Effector memory CD4-positive, alpha-beta T cell (primary cell): Measurements from ENCODE around the gene SLC12A1.

Source experiments
- DNase-seq, 3 donors: peaks; one replicate each; pipeline ENCODE4 v3.0.0-alpha.2; 2020
- H3K27ac ChIP-seq: 2 replicates; pipeline ENCODE4 v1.7.0; 2013; ENCODE audit warnings: mild to moderate bottlenecking, low read length, moderate library complexity; ENCODE audit not compliant: insufficient read depth, poor library complexity, severe bottlenecking
- H3K27me3 ChIP-seq: replicated peaks from 2 replicates; pipeline ENCODE4 v1.7.0; 2013; ENCODE audit warnings: mild to moderate bottlenecking, low read length; ENCODE audit not compliant: insufficient read depth, control insufficient read depth, poor library complexity, severe bottlenecking
- H3K36me3 ChIP-seq: 2 replicates; pipeline ENCODE4 v1.7.0; 2013; ENCODE audit warnings: mild to moderate bottlenecking, low read length, moderate library complexity; ENCODE audit not compliant: control insufficient read depth, insufficient read depth
- H3K4me1 ChIP-seq: 2 replicates; pipeline ENCODE4 v1.7.0; 2013; ENCODE audit warnings: low read length, mild to moderate bottlenecking; ENCODE audit not compliant: control insufficient read depth, insufficient read depth, poor library complexity, severe bottlenecking
- H3K4me3 ChIP-seq: 2 replicates; pipeline ENCODE4 v1.7.0; 2013; ENCODE audit warnings: low read length, low read depth, mild to moderate bottlenecking; ENCODE audit not compliant: insufficient read depth, poor library complexity, severe bottlenecking
- H3K9me3 ChIP-seq: 2 replicates; pipeline ENCODE4 v1.7.0; 2013; ENCODE audit warnings: mild to moderate bottlenecking, low read length, moderate library complexity; ENCODE audit not compliant: control insufficient read depth

SLC12A1 gene

GRCh38 chr15:48267766-48268165 is 61.7 kb downstream of the SLC12A1 start:
- Histone ChIP-seq H3K36me3 (no peaks in the 10 kb centered on the region), H3K9me3 (no peaks in the 10 kb centered on the region), H3K4me3 (no peak overlapping the region), H3K27ac (no peak overlapping the region), H3K27me3 (no peaks in the 10 kb centered on the region), H3K4me1 (no peaks in the 10 kb centered on the region)
- no peak for DNase-seq

- Histone ChIP-seq H3K27ac (no peak overlapping the region), H3K27me3 (no peaks in the 10 kb centered on the region), H3K9me3 (no peaks in the 10 kb centered on the region), H3K4me1 (no peaks in the 10 kb centered on the region), H3K4me3 (no peak overlapping the region), H3K36me3 (no peaks in the 10 kb centered on the region)
- DNase-seq: no peak
These were observed 66.9 kb downstream of the SLC12A1 start for GRCh38 chr15:48273049-48273448.

GRCh38 chr15:48278666-48279065 is 72.6 kb downstream of the SLC12A1 start:
- Histone ChIP-seq H3K4me1 (no peaks in the 10 kb centered on the region), H3K9me3 (no peaks in the 10 kb centered on the region), H3K4me3 (no peak overlapping the region), H3K27me3 (no peaks in the 10 kb centered on the region), H3K27ac (no peak overlapping the region), H3K36me3 (no peaks in the 10 kb centered on the region)
- DNase-seq: no peak

- H3K4me1 ChIP-seq: no peaks in the 10 kb centered on the region
- H3K36me3 ChIP-seq: no peaks in the 10 kb centered on the region
- no peaks in the 10 kb centered on the region for H3K27me3 ChIP-seq
- no peak overlapping the region for H3K27ac ChIP-seq
- no peak for DNase-seq
- H3K9me3 ChIP-seq: no peaks in the 10 kb centered on the region
- no peak overlapping the region for H3K4me3 ChIP-seq
These were observed 73.5 kb downstream of the SLC12A1 start for GRCh38 chr15:48279608-48280007.

GRCh38 chr15:48281674-48282073 is 75.6 kb downstream of the SLC12A1 start:
- no peaks in the 10 kb centered on the region for H3K27me3 ChIP-seq
- H3K27ac ChIP-seq: no peak overlapping the region
- H3K4me3 ChIP-seq: no peak overlapping the region
- no peaks in the 10 kb centered on the region for H3K4me1 ChIP-seq
- DNase-seq: no peak
- no peaks in the 10 kb centered on the region for H3K36me3 ChIP-seq
- H3K9me3 ChIP-seq: no peaks in the 10 kb centered on the region

GRCh38 chr15:48282216-48282615 is 76.1 kb downstream of the SLC12A1 start:
- no peaks in the 10 kb centered on the region for H3K27me3 ChIP-seq
- H3K36me3 ChIP-seq: no peaks in the 10 kb centered on the region
- DNase-seq: no peak
- no peak overlapping the region for H3K27ac ChIP-seq
- H3K9me3 ChIP-seq: no peaks in the 10 kb centered on the region
- H3K4me1 ChIP-seq: no peaks in the 10 kb centered on the region
- H3K4me3 ChIP-seq: no peak overlapping the region

GRCh38 chr15:48283396-48284145 is 77.5 kb downstream of the SLC12A1 start:
- H3K4me3 ChIP-seq: no peak overlapping the region
- DNase-seq: no peak
- no peak overlapping the region for H3K27ac ChIP-seq
- H3K36me3 ChIP-seq: no peaks in the 10 kb centered on the region
- H3K27me3 ChIP-seq: no peaks in the 10 kb centered on the region
- H3K9me3 ChIP-seq: no peaks in the 10 kb centered on the region
- no peaks in the 10 kb centered on the region for H3K4me1 ChIP-seq

GRCh38 chr15:48285329-48286214 is 79.5 kb downstream of the SLC12A1 start:
- H3K4me3 ChIP-seq: no peak overlapping the region
- H3K27me3 ChIP-seq: no peaks in the 10 kb centered on the region
- H3K9me3 ChIP-seq: no peaks in the 10 kb centered on the region
- H3K36me3 ChIP-seq: no peaks in the 10 kb centered on the region
- DNase-seq: no peak
- H3K27ac ChIP-seq: no peak overlapping the region
- H3K4me1 ChIP-seq: no peaks in the 10 kb centered on the region

- Histone ChIP-seq H3K27me3 (no peaks in the 10 kb centered on the region), H3K36me3 (no peaks in the 10 kb centered on the region), H3K4me1 (no peaks in the 10 kb centered on the region), H3K9me3 (no peaks in the 10 kb centered on the region), H3K27ac (no peak overlapping the region), H3K4me3 (no peak overlapping the region)
- no peak for DNase-seq
These were observed 83.5 kb downstream of the SLC12A1 start for GRCh38 chr15:48289628-48290027.

- DNase-seq: no peak
- Histone ChIP-seq H3K36me3 (no peaks in the 10 kb centered on the region), H3K4me1 (no peaks in the 10 kb centered on the region), H3K27ac (no peak overlapping the region), H3K4me3 (no peak overlapping the region), H3K27me3 (no peaks in the 10 kb centered on the region), H3K9me3 (no peaks in the 10 kb centered on the region)
These were observed 86.4 kb downstream of the SLC12A1 start for GRCh38 chr15:48292458-48292857.
